Gastrocnemius medialis (tissue), 4 donors: ENCODE data around the gene TUT4.

ENCODE experiments used
- CTCF ChIP-seq, 5 experiments: fragments of 450-650 bp in 3 of 5; fragments of 200-600 bp in 2 of 5; sonication (generic) in 2 of 5; IDR thresholded peaks in 4 of 5; conservative IDR thresholded peaks in 1 of 5; 1 replicate in 4 of 5; 2 replicates in 1 of 5; pipeline ENCODE4 v1.5.1; 2016 to 2019; ENCODE audit warnings: antibody characterized with exemption in 5 of 5, mild to moderate bottlenecking in 3 of 5, moderate library complexity in 3 of 5
- POLR2A ChIP-seq, 2 donors: fragments of 450-650 bp; IDR thresholded peaks; one replicate each; pipeline ENCODE4 v1.6.1; 2017; ENCODE audit warnings: antibody characterized with exemption in 2 of 2, mild to moderate bottlenecking in 2 of 2, moderate library complexity in 2 of 2

- TF ChIP-seq CTCF (IDR thresholded peaks at IDR 0.05 in 4 of 5, conservative IDR thresholded peaks at IDR 0.05 in 1 of 5) (no peak), POLR2A (IDR thresholded peaks at IDR 0.05) (no peak)
Observed at GRCh38 chr1:52455686-52456085, 97.2 kb downstream of the TUT4 start.
